Measurements from ENCODE around the gene ANKRD11. TPM values are rescaled to one million over a fixed set of nuclear protein-coding genes. Genes with fewer than 3 reads are reported as not detected.

The ANKRD11 gene
- polyA plus RNA-seq, 3 donors: 3.2 to 62.4 (median 5.4) TPM

DNA sequence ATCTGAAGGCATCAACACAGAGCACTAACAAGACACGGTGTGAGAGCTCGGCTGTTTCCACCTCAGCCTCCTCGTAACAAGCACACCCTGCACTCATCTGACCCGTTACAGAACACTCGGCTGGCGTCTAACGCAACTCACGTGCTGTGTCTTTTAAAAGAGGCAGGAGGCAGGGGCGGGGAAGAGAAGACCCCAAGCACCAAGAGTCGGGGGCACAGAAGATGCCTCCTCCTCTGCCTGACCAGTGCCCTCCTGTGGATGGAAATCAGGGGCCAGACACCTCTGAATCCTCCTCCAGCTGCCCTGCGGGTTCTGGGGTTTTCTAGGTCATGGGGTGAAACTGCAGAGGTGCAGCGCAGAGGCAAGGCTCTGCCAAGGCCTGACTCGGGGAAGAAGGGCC lies 198.6 kb downstream of the ANKRD11 start:
- H3K36me3 ChIP-seq (replicated peaks in 1 of 2; ENCODE audit: control insufficient read depth in 1 of 2, insufficient read depth in 2 of 2, low read length in 2 of 2): peaks cover 35 to 53% of the 10 kb centered on the region in 2 donors
- Mint-ChIP-seq H3K36me3 (peaks cover 30 to 59% of the 10 kb centered on the region in 2 donors), H3K27ac (peak overlapping the region in 4 of 7 donors; percentile 18 to 46 (median 30)), H3K4me3 (no peak overlapping the region), H3K27me3 (ENCODE audit: low read depth in 3 of 3) (no peaks in the 10 kb centered on the region), H3K4me1 (peaks cover 7% of the 10 kb centered on the region), H3K9me3 (no peaks in the 10 kb centered on the region)
- no peak for DNase-seq
- no peak for TF ChIP-seq CTCF (IDR thresholded peaks at IDR 0.05)
- H4K20me1 ChIP-seq (ENCODE audit: insufficient read depth, low read length): peaks cover 99% of the 10 kb centered on the region
- intact Hi-C loops (cut with micrococcal nuclease): no loop called here
- H3K9ac ChIP-seq (ENCODE audit: insufficient read depth, low read length, poor library complexity, severe bottlenecking): no peak overlapping the region
- no peaks in the 10 kb centered on the region for H3K9me3 ChIP-seq (replicated peaks in 1 of 2; ENCODE audit: control insufficient read depth in 1 of 2, insufficient read depth in 1 of 2, low read length in 2 of 2)
- H3K27ac ChIP-seq (ENCODE audit: low read depth in 1 of 2, low read length in 2 of 2): peak overlapping the region in 1 of 2 donors; percentile 2
- H3K4me3 ChIP-seq (replicated peaks in 1 of 3; ENCODE audit: low read depth in 2 of 3, low read length in 3 of 3): no peak overlapping the region
- H3K27me3 ChIP-seq (ENCODE audit: control insufficient read depth in 2 of 2, insufficient read depth in 2 of 2, low read length in 2 of 2): no peaks in the 10 kb centered on the region
- peaks cover 56% of the 10 kb centered on the region for H3K79me2 ChIP-seq (ENCODE audit: insufficient read depth, low read length)
- WGBS (ENCODE audit: insufficient coverage): 93% methylated on average over 9 of the region's 13 CpGs
- H2AFZ ChIP-seq (ENCODE audit: insufficient read depth, low read depth, low read length, poor library complexity, severe bottlenecking): no peak overlapping the region
- H3K4me1 ChIP-seq (ENCODE audit: control insufficient read depth in 1 of 2, insufficient read depth in 2 of 2, low read length in 2 of 2): no peaks in the 10 kb centered on the region
- H3K4me2 ChIP-seq (replicated peaks; ENCODE audit: extremely low read depth, low read length, poor library complexity, severe bottlenecking): no peak overlapping the region

DNA sequence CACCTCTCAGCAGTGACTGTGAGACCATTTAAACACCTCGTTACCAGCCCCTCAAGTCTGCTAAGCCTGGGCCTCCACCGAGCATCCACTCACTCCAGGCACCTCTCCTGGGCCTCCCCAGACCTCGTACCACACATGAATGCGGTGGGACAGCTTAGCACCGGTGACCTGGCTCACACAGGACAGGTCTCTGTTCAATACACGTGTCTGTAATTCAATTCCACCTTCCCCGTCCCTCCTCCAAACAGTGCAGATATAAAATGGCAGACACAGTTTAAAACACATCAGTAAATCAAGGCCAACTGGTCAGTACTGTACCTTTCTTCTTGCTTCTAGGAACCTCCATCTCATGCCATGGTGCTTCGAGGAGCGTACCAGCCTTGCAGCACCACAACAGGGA lies 199.0 kb downstream of the ANKRD11 start:
- H3K9me3 Mint-ChIP-seq: no peaks in the 10 kb centered on the region
- Histone ChIP-seq H3K4me1 (ENCODE audit: control insufficient read depth in 1 of 2, insufficient read depth in 2 of 2, low read length in 2 of 2) (no peaks in the 10 kb centered on the region), H3K27ac (ENCODE audit: low read depth in 1 of 2, low read length in 2 of 2) (peak overlapping the region in 1 of 2 donors; percentile 2), H3K36me3 (replicated peaks in 1 of 2; ENCODE audit: control insufficient read depth in 1 of 2, insufficient read depth in 2 of 2, low read length in 2 of 2) (peaks cover 40 to 54% of the 10 kb centered on the region in 2 donors), H3K9ac (ENCODE audit: insufficient read depth, low read length, poor library complexity, severe bottlenecking) (no peak overlapping the region), H3K9me3 (replicated peaks in 1 of 2; ENCODE audit: control insufficient read depth in 1 of 2, insufficient read depth in 1 of 2, low read length in 2 of 2) (no peaks in the 10 kb centered on the region), H4K20me1 (ENCODE audit: insufficient read depth, low read length) (peaks cover 99% of the 10 kb centered on the region), H3K4me3 (replicated peaks in 1 of 3; ENCODE audit: low read depth in 2 of 3, low read length in 3 of 3) (no peak overlapping the region), H3K27me3 (ENCODE audit: control insufficient read depth in 2 of 2, insufficient read depth in 2 of 2, low read length in 2 of 2) (no peaks in the 10 kb centered on the region), H2AFZ (ENCODE audit: insufficient read depth, low read depth, low read length, poor library complexity, severe bottlenecking) (no peak overlapping the region), H3K4me2 (replicated peaks; ENCODE audit: extremely low read depth, low read length, poor library complexity, severe bottlenecking) (no peak overlapping the region), H3K79me2 (ENCODE audit: insufficient read depth, low read length) (peaks cover 52% of the 10 kb centered on the region)
- H3K36me3 Mint-ChIP-seq: peaks cover 33 to 59% of the 10 kb centered on the region in 2 donors
- peak overlapping the region in 3 of 7 donors; percentile 23 to 47 (median 46) for H3K27ac Mint-ChIP-seq
- TF ChIP-seq CTCF (IDR thresholded peaks at IDR 0.05): no peak
- no peak for DNase-seq
- peaks cover 3% of the 10 kb centered on the region for H3K4me1 Mint-ChIP-seq
- H3K4me3 Mint-ChIP-seq: no peak overlapping the region
- WGBS (ENCODE audit: insufficient coverage): 93% methylated on average over 9 of the region's 9 CpGs
- H3K27me3 Mint-ChIP-seq (ENCODE audit: low read depth in 3 of 3): no peaks in the 10 kb centered on the region
- intact Hi-C loops (cut with micrococcal nuclease): no loop called here

Data from CD14-positive monocyte (primary cell).